GM21723 (cell line): ENCODE measurements around the gene FBXO2.
"Not testable (repeated sequence)": the region's sequence is repeated elsewhere in the genome, so short reads cannot be mapped to it uniquely, and the experiment has no call there.

Experiments
- ATAC-seq: cut with Tn5 transposase; IDR thresholded peaks from one replicate; pipeline ENCODE4 v1.9.1; 2021; ENCODE audit warnings: mild to moderate bottlenecking, moderate library complexity; ENCODE audit not compliant: unreplicated experiment

The FBXO2 gene

DNA sequence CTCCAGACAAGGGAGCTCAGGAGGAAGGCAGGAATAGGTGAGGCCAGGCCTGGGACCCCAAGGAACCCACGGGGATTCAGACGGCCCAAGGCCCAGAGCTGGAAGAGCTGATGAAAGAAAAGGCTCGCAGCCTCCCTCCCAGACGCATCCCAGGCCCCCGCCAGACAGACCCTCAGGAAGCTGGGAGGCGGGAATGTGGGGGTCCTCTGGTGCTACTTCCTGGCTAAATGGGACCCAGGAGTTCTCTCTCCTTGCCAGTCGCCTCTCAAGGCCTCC is 430 bp downstream of the FBXO2 start:
- no peak for ATAC-seq

- ATAC-seq: no peak
Measured at GRCh38 chr1:11653101-11653860, 948 bp downstream of the FBXO2 start.

GRCh38 chr1:11652203-11652780 is 1.9 kb downstream of the FBXO2 start:
- no peak for ATAC-seq

DNA sequence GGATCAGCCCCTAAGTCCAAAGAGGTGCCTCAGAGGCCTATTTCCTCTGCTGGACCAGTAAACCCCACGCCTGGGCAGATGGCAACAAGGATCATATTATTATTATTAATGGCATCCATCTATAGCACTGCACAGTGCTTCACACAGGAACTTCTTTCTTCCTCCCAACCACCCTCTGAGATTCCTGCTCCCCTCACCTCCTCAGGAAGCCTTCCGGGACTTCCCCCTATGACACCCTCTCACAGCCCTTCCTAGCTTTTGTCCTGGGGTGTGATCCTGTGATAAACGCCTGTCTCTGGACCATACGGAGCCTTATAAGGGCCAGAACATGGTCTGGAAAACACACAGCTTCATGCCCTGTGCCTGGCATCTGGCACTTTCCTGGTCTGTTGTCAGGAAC is 3.2 kb downstream of the FBXO2 start:
- no peak for ATAC-seq

DNA sequence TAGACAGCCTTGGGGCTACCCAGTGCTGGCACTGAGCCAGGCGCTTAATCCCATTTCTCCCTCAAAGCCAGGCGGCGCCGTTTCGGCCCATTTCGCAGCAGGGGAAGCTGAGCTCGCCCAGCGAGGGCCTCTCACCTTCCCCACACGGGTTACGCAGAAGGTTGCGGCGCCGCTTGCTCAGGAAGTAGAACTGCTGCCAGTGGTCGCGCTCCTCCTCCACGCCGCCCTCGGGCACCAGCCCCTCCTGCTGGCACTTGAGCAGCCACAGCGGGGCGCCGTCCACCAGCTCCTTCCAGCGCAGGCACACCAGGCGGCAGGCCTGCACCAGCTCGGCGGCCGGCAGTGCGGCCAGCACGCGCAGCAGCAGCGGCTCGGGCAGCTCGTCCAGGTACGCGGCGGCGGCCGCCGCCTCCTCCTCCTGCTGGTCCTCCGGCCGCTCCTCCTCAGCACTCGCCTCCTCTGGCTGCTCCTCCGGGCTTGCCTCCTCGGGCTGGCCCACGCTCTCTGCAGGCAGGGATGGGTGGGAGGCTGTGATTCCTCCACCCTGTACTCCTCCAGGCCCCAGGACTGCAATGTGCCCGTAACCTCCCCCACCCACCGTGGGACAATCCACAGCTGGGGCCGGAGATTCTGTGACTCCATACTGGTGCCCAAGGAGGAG is 3.8 kb downstream of the FBXO2 start:
- no peak for ATAC-seq

- no peak for ATAC-seq
Measured at GRCh38 chr1:11649624-11650330, 4.5 kb downstream of the FBXO2 start.

GRCh38 chr1:11649237-11649623 is 5.0 kb downstream of the FBXO2 start:
- no peak for ATAC-seq

DNA sequence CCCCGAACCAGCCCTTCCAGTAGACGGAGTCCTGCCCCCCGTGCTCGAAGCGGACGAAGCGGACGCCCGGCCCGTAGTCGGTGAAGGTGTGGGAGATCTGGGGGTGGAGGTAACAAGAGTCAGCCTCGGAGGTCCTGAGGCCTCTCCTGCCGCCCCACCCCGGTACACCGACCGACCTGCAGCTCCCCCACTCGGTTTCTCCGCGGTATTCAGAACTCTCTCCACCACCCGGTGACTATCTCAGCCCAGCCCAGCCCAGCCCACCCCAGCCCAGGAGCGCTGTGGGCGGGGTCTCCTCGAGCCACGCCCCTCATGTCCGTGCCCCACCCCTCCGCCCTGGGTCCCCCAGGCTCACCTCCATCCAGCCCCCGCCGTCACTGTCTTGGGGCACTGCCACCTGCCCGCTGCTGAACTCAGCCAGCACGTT is 5.5 kb downstream of the FBXO2 start:
- no peak for ATAC-seq

- no peak for ATAC-seq
Measured at GRCh38 chr1:11648039-11648438, 6.2 kb downstream of the FBXO2 start.

DNA sequence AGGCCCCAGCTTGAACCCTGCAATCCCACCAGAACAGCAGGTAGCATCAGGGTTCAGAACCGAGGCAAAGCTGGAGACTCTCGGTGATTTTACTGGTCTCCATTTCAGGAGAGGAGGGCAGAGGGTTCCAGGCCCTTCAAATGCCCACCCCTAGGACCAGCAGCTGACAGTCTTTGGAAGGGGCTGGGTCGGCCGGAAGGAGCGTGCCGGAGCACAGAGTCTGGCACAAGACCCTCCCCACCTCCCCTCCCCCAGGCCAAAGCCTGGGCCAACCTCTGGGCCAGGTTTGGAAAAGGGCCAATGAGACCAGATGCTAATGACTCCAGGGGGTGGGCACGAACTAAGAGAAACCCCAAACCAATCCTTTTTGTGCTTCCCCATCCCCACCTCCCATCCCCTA is 6.9 kb downstream of the FBXO2 start:
- ATAC-seq: no peak

- ATAC-seq: no peak
Measured at GRCh38 chr1:11646317-11646716, 7.9 kb downstream of the FBXO2 start.

DNA sequence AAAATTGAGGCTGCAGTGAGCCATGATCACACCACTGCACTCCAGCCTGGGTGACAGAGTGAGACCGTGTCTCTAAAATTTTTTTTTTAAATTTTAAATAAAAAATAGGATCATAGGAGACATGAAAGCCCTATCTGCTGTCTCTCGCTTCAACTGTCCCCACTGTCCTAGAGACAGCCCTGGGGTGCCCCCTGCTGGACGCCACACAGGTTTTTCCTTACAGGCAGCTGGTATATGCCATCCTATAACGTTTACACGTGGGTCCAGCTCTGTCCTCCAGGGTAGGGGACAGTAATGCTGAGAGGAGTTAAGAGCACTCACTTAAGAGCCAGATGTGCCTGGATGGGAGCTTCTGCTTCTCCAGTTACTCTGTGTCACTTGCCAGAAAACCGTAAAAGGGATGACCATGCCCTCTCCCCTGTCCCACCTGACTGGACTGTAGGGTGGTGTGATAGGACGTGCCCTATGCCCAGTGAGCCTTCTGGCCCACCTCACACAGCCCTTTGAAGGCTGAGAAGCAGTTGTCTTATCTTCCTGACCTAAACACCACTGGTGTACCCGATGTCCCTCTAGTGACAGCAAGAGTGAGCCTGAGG is 8.5 kb downstream of the FBXO2 start:
- ATAC-seq: no peak

DNA sequence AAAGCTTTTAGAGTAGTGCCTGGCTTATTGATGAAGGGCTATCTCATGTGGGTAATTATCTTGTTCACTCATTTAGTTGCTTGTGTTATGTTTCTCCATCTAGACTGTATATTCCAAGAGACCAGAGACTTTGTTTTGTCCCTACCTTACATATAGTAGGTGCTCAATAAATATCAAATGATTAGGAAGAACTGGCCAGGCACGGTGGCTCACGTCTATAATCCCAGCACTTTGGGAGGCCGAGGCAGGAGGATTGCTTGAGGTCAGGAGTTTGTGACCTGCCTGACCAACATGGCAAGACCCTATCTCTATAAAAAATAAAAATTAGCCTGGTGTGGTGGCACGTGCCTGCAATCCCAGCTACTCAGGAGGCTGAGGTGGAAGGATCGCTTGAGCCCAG is 9.0 kb downstream of the FBXO2 start:
- ATAC-seq: no peak

DNA sequence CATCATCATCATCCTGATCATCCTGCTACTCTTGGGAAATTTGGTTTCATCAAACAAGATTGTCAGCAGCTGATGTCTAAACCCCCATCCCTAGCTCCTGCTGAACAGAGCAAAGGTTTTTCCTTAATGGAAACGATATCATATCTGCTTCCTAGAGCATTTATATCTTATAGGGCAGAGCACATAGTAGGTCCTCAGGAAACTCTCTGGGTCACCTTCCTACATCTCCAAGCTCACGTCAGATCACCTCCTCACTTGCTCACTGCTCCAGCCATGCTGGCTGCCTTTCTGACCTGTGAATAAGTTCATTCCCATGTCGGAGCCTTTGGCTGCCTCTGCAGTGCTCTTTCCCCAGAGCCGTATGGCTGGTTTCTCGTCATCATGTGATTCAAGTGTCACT is 10.4 kb downstream of the FBXO2 start:
- no peak for ATAC-seq

DNA sequence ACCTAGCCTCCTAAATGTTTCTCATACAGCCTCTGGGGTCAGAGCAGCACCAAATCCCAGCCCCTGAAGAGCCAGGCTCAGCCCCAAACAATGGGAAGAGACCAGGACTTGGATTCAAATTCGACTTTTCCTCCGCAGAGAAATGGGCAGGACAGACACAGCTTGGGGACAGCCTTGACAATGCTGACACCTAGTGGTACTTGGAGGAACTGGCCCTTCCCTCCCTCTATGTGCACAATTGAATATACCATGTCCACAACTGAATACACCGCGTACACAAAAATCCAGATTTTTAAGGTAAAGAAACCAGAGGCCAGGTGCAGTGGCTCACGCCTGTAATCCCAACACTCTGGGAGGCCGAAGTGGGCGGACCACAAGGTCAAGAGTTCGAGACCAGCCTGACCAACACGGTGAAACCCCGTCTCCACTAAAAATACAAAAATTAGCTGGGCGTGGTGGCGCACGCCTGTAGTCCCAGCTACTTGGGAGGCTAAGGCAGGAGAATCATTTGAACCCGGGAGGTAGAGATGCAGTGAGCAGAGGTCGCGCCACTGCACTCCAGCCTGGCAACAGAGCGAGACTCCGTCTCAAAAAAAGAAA is 11.7 kb downstream of the FBXO2 start:
- ATAC-seq: not testable (repeated sequence)

DNA sequence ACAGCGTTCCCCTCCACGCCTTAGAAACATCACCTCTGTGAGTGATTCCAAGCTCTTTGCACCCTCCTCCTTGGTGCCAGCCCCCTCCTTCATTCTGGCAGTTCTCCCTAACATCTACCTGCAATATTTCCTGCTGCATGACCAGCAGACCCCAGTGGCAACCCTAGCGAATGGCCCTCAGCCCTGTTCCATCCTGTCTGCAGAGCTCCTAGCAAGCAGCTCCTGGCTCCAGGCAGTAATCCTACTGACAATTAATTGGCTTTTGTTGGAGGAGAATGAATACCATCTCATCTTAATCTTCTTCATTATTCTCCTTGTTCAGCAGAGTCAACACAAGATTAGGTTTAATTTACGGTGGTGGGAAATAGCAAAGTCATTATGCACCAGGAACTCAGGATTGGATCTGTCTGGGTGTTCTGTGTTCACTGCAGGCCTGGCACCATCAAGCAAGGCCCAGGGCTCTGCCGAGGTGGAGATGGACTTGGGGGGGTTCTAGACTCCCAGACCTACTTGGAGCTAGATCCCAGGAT is 12.4 kb downstream of the FBXO2 start:
- ATAC-seq: no peak

- no peak for ATAC-seq
Measured at GRCh38 chr1:11640944-11641343, 13.3 kb downstream of the FBXO2 start.

GRCh38 chr1:11640101-11640500 is 14.1 kb downstream of the FBXO2 start:
- ATAC-seq: no peak

GRCh38 chr1:11639372-11639771 is 14.9 kb downstream of the FBXO2 start:
- ATAC-seq: no peak

DNA sequence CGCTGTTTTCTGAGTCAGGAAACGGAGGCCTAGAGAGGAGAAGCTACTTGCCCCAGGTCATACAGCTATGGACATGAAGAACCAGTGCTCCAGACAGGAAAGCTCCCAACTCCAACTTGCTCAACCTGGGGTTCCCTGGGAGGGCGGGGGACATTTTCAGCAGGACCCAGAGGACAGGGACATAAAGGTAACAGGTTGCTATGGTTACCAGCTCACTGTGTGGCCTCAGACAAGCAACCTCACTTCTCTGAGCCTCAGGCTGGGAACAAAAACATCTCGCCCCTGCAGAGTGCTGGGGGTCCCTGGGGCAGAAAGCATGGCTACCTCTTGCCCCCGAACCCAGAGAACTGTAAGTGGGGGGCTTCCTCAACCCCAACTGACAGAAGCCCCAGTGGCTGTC is 16.1 kb downstream of the FBXO2 start:
- no peak for ATAC-seq
